K562 treated with DMSO at 1 percent for 48 hours (cell line): ENCODE results near the gene SYT8. TPM values are rescaled to one million over a fixed set of nuclear protein-coding genes. Genes with fewer than 3 reads are reported as not detected.

Experiments used
- total RNA-seq: library from RNA; unstranded; fragments of 300-600 nt; gene quantifications from 2 replicates; pipeline ENCODE4 v1.2.3, GENCODE V29; 2022; ENCODE audit warnings: low replicate concordance; ENCODE audit errors: extremely low read depth

The SYT8 gene, protein sequence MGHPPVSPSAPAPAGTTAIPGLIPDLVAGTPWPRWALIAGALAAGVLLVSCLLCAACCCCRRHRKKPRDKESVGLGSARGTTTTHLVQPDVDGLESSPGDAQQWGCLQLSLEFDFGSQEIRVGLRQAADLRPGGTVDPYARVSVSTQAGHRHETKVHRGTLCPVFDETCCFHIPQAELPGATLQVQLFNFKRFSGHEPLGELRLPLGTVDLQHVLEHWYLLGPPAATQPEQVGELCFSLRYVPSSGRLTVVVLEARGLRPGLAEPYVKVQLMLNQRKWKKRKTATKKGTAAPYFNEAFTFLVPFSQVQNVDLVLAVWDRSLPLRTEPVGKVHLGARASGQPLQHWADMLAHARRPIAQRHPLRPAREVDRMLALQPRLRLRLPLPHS
- not detected in 2 replicates for total RNA-seq

DNA sequence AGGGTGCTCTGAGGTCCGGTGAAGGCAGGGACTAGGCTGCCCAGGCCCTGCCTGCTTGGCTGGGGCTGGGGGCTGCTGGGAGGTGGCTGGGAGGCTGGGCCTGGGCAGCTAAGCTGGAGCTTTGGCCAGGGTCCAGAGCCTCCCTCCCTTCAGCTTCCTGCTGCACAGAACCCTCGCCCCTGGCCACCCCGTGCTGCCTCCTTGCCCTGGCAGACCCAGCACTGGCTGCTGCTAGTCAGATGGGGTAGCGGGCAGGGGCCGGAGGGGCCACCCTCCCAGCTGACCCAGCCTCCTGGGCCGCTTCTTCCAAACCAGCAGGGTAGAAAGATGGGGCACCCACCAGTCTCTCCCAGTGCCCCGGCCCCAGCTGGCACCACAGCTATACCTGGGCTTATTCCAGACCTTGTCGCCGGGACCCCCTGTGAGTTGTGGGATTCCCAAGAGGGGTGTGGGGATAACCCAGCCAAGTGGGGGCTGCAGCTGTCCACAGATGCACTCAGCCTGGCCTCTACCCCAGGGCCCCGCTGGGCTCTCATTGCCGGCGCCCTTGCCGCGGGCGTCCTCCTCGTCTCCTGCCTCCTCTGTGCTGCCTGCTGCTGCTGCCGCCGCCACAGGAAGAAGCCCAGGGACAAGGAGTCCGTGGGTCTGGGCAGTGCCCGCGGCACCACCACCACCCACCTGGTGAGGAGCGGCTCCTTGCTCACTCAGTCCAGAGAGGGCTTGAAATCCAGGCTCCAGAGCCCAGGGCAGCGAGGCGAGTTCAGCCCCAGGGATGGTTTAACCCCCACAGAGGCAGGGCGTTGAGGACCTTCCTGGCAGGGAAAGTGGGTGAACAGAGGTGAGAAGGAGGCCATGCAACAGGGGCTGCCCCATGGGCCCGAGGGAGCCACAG is at the start of gene SYT8:
SYT8 (plus strand) TSS at position 212 of the 892 bp plus-strand sequence; CDS start at position 328, 116 bp downstream.

DNA sequence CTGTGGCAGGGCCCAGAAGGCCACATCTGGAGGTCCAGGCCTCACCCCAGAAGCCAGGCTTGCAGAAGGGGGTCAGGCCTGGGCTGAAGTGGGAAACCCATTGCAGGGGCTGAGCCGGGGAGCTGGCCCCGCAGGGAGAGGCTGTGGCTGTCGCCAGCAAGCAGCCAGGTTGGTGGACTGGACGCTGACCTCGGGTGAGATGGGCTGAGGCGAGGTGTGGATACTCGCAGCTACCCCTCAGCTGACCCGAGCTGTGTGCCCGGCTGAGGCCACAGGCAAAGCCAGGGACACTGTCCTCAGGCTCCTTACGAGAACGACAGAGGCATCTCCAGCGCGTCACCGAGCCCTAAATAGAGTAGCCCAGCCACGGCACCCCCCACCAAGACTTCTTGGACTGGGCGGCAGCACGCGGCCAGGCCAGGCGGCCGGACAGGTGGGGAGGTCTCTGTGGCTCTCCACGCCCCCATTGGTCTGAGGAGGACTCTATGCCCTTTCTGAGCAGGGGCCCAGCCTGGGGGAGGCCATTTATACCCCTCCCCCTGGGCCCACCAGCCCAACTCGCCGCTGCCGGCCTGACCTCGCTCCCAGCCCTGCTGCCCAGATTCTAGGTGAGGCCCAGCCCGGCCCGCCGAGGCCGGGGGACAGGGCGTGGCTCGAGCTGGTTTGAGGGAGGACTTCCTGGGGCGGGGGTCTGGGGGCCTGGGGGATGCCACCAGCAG is 3.8 kb downstream of the SYT8 start, which contains the start of gene TNNI2:
TNNI2 (plus strand) TSS at position 556 of the 719 bp plus-strand sequence. CDS start 716 bp downstream, outside the sequence.

DNA sequence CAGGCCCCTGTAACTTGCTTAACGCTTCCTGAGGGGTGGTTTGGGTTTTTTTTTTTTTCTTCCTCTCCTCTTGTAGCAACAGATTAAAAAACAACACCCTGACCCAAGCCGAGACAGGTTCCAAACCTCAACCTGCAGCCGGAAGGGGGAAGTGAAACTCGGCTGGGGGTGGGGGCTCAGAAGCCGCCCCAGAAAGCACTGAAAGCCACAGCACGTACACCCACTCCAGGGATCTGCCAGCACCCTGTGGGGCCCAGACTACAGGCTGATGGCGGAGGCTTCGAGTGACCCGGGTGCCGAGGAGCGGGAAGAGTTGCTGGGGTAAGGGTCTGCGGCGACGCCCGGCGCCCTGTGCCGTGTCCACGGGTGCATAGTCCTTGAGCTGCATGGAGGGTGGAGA is 18.1 kb downstream of the SYT8 start, which contains the start of gene LSP1:
LSP1 (plus strand) TSS at position 208 of the 400 bp plus-strand sequence; CDS start at position 269, 61 bp downstream.

Other genes with a start within 250 kb of the SYT8 start
- gene KRTAP5-1, start 249.7 kb upstream of the SYT8 start, total RNA-seq: not detected in 2 replicates
- not detected in 2 replicates for gene KRTAP5-2, start 236.7 kb upstream of the SYT8 start, total RNA-seq
- not detected in 2 replicates for gene KRTAP5-3, start 226.5 kb upstream of the SYT8 start, total RNA-seq
- gene KRTAP5-4, start 212.9 kb upstream of the SYT8 start, total RNA-seq: not detected in 2 replicates
- not detected in 2 replicates for gene KRTAP5-5, start 205.2 kb upstream of the SYT8 start, total RNA-seq
- gene KRTAP5-6, start 137.8 kb upstream of the SYT8 start, total RNA-seq: not detected in 2 replicates
- not detected in 2 replicates for gene IFITM10, start 84.4 kb upstream of the SYT8 start, total RNA-seq
- 390 and 1,266 TPM in 2 replicates for gene CTSD, start 71.1 kb upstream of the SYT8 start, total RNA-seq
- gene TNNI2, start 4.0 kb downstream of the SYT8 start, total RNA-seq: not detected in 2 replicates
- not detected in 2 replicates for gene LSP1, start 18.1 kb downstream of the SYT8 start, total RNA-seq
- not detected in 2 replicates for gene PRR33, start 56.9 kb downstream of the SYT8 start, total RNA-seq
- not detected in 2 replicates for gene TNNT3, start 84.7 kb downstream of the SYT8 start, total RNA-seq
- gene MRPL23, start 112.3 kb downstream of the SYT8 start, total RNA-seq: not detected in 2 replicates
- gene H19, start 162.9 kb downstream of the SYT8 start, total RNA-seq: not detected in 2 replicates